GM19463 (cell line): ENCODE measurements around the gene MAP4K4.

Experiments
- ATAC-seq: cut with Tn5 transposase; IDR thresholded peaks from one replicate; pipeline ENCODE4 v1.9.1; 2021; ENCODE audit warnings: mild to moderate bottlenecking, moderate library complexity; ENCODE audit not compliant: unreplicated experiment

Gene MAP4K4

GRCh38 chr2:101811226-101812015, 113.9 kb downstream of the MAP4K4 start:
- ATAC-seq = no peak

- no peak for ATAC-seq
These were observed 114.7 kb downstream of the MAP4K4 start for GRCh38 chr2:101812226-101812625.

GRCh38 chr2:101814752-101815151, 117.2 kb downstream of the MAP4K4 start:
- no peak for ATAC-seq

- ATAC-seq = no peak
These were observed 117.6 kb downstream of the MAP4K4 start for GRCh38 chr2:101815154-101815553.

GRCh38 chr2:101815739-101816391, 118.4 kb downstream of the MAP4K4 start:
- ATAC-seq = no peak

GRCh38 chr2:101816598-101816997, 119.1 kb downstream of the MAP4K4 start:
- ATAC-seq = no peak

- ATAC-seq = no peak
These were observed 120.0 kb downstream of the MAP4K4 start for GRCh38 chr2:101817481-101817880.

- ATAC-seq = no peak
These were observed 121.3 kb downstream of the MAP4K4 start for GRCh38 chr2:101818531-101819451.

- ATAC-seq = no peak
These were observed 123.0 kb downstream of the MAP4K4 start for GRCh38 chr2:101820519-101820918.

- ATAC-seq = no peak
These were observed 123.7 kb downstream of the MAP4K4 start for GRCh38 chr2:101821059-101821805.

GRCh38 chr2:101821828-101822458, 124.4 kb downstream of the MAP4K4 start:
- ATAC-seq = no peak

GRCh38 chr2:101823347-101823791, 125.9 kb downstream of the MAP4K4 start:
- peak; percentile 56 for ATAC-seq

GRCh38 chr2:101823859-101824258, 126.4 kb downstream of the MAP4K4 start:
- no peak for ATAC-seq

- ATAC-seq = no peak
These were observed 129.2 kb downstream of the MAP4K4 start for GRCh38 chr2:101826716-101827115.

GRCh38 chr2:101827246-101827645, 129.7 kb downstream of the MAP4K4 start:
- no peak for ATAC-seq

- no peak for ATAC-seq
These were observed 130.8 kb downstream of the MAP4K4 start for GRCh38 chr2:101828257-101828656.

- ATAC-seq = no peak
These were observed 131.3 kb downstream of the MAP4K4 start for GRCh38 chr2:101828673-101829334.

- no peak for ATAC-seq
These were observed 131.9 kb downstream of the MAP4K4 start for GRCh38 chr2:101829429-101829828.

- ATAC-seq = no peak
These were observed 132.6 kb downstream of the MAP4K4 start for GRCh38 chr2:101830146-101830545.

- peak; percentile 64 for ATAC-seq
These were observed 133.0 kb downstream of the MAP4K4 start for GRCh38 chr2:101830555-101830954.
